HG02981 (cell line): ENCODE results near the gene ADAMTS14.

Experiments used
- ATAC-seq: cut with Tn5 transposase; IDR thresholded peaks from one replicate; pipeline ENCODE4 v1.9.1; 2021; ENCODE audit warnings: mild to moderate bottlenecking, moderate library complexity; ENCODE audit not compliant: unreplicated experiment

Gene ADAMTS14

DNA sequence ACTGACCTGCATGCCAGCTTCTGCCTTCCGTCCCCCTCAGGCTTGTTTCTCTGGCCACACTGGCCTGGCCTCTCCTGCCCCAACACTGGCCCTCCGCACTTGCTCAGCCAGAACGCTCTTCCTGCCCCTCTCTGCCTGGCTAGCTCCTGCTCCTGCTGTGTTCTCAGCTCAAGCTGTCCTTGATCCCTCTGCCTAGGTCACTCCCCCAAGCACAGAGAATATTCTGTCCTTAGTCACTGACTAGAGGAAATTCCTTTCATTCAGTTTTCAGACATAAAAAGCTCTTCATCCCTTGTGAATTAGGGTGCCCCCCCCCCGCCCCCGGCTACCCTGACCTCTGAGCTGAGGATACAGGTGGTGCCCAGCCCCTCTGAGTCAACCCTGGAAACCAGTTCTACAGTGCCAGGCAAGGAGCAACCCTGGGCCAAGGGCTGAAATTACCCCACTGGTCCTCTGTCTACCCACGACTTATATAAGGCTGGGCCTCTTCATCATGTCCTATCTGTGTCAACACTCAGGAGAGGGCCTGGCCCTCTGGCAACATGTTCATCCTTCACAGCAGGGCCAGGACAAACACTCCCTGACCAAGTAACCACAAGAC lies 136.8 kb downstream of the ADAMTS14 start:
- no peak for ATAC-seq

DNA sequence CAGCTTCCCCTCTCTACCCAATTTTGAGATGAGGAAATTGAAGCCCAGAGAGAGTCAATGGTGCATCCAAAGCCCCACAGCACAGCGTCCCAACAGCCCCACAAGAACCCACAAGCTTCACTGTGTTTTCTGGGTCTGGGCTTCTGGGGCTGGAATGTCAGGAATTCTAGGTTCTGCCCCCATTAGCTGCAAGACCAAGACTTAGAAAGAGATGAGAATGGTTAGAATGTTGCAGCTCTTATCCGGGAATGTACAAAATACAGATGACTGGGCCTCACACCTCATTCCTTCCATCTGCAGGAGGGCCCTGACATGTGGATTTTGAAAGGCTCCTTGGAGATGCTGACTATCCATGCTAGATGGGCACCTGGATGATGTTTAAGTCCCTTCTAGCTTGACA lies 137.4 kb downstream of the ADAMTS14 start:
- no peak for ATAC-seq

DNA sequence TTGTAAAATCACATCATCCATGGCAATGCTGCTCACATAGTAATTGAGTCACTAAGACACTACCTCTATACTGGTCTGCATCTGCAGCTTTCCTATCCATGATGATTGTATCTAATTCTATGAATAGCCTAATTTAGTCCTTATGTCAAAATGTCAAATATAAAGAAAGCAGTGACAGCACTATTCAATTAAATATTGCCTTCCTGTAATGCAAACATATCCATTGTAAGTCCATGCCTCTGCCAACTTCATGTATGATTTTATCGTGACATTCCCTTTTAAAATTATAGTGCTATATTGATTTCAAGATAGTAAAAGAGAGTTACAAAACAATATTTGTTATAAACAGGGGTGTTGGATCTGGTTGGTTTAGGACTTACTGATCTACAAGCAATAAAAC lies 138.7 kb downstream of the ADAMTS14 start:
- ATAC-seq: no peak

DNA sequence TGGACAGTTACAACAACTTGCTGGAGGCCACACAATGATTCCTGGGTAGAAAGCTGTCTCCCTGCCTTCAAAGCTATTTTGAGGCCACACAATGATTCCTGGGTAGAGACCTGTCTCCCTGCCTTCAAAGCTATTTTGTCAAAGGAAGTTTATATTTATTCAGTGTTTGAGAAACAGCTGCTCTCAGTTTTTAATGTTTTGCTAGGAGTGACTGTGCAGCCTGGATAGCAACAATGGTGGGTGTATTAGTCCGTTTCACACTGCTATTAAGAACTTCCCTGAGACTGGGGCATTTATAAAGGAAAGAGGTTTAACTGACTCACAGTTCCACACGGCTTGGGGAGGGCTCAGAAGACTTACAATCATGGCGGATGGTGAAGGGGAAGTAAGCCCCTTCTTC lies 139.6 kb downstream of the ADAMTS14 start:
- no peak for ATAC-seq
